ENCODE results near the gene TESMIN. TPM values are rescaled to one million over a fixed set of nuclear protein-coding genes. Genes with fewer than 3 reads are reported as not detected.
A peak's percentile ranks its signal among the peaks of the same experiment; 100 is the strongest.

TESMIN gene
- total RNA-seq, 2 donors from 2014 or later = 0.62 to 0.93 TPM

GRCh38 chr11:68763926-68764657 is 12.8 kb upstream of the TESMIN start:
- intact Hi-C loops (cut with DNase I) = no loop called here
- DNase-seq (ENCODE audit: low spot score) = peak; percentile 19

GRCh38 chr11:68763181-68763721 is 11.9 kb upstream of the TESMIN start:
- intact Hi-C loops (cut with DNase I) = no loop called here

GRCh38 chr11:68762481-68762880 is 11.2 kb upstream of the TESMIN start:
- DNase-seq (ENCODE audit: low spot score) = no peak
- intact Hi-C loops (cut with DNase I) = no loop called here

More at GRCh38 chr11:68763181-68763721, 11.9 kb upstream of the TESMIN start:
- DNase-seq (ENCODE audit: low spot score) = peak; percentile 56

GRCh38 chr11:68761801-68762200 is 10.5 kb upstream of the TESMIN start:
- intact Hi-C loops (cut with DNase I) = no loop called here
- no peak for DNase-seq (ENCODE audit: low spot score)

- intact Hi-C loops (cut with DNase I) = no loop called here
- DNase-seq (ENCODE audit: low spot score) = no peak
Measured at GRCh38 chr11:68759991-68760390, 8.7 kb upstream of the TESMIN start.

- intact Hi-C loops (cut with DNase I) = no loop called here
- DNase-seq (ENCODE audit: low spot score) = no peak
Measured at GRCh38 chr11:68757711-68758110, 6.4 kb upstream of the TESMIN start.

GRCh38 chr11:68756171-68756766 is 4.9 kb upstream of the TESMIN start:
- intact Hi-C loops (cut with DNase I) = no loop called here
- DNase-seq (ENCODE audit: low spot score) = no peak

GRCh38 chr11:68753300-68753699 is 2.0 kb upstream of the TESMIN start:
- no peak for DNase-seq (ENCODE audit: low spot score)
- intact Hi-C loops (cut with DNase I) = no loop called here

GRCh38 chr11:68751004-68751325 is 355 bp downstream of the TESMIN start:
- DNase-seq (ENCODE audit: low spot score) = no peak
- intact Hi-C loops (cut with DNase I) = no loop called here

GRCh38 chr11:68750195-68751003 is 921 bp downstream of the TESMIN start:
- intact Hi-C loops (cut with DNase I) = no loop called here
- DNase-seq (ENCODE audit: low spot score) = no peak

- intact Hi-C loops (cut with DNase I) = no loop called here
- no peak for DNase-seq (ENCODE audit: low spot score)
Measured at GRCh38 chr11:68749229-68750123, 1.8 kb downstream of the TESMIN start.

GRCh38 chr11:68748061-68748460 is 3.3 kb downstream of the TESMIN start:
- DNase-seq (ENCODE audit: low spot score) = no peak
- intact Hi-C loops (cut with DNase I) = no loop called here

GRCh38 chr11:68743539-68743938 is 7.8 kb downstream of the TESMIN start:
- intact Hi-C loops (cut with DNase I) = no loop called here

GRCh38 chr11:68741463-68741862 is 9.9 kb downstream of the TESMIN start:
- DNase-seq (ENCODE audit: low spot score) = no peak
- intact Hi-C loops (cut with DNase I) = no loop called here

More at GRCh38 chr11:68743539-68743938, 7.8 kb downstream of the TESMIN start:
- no peak for DNase-seq (ENCODE audit: low spot score)

- intact Hi-C loops (cut with DNase I) = no loop called here
- no peak for DNase-seq (ENCODE audit: low spot score)
Measured at GRCh38 chr11:68735646-68736045, 15.7 kb downstream of the TESMIN start.

- no peak for DNase-seq (ENCODE audit: low spot score)
- intact Hi-C loops (cut with DNase I) = no loop called here
Measured at GRCh38 chr11:68735125-68735524, 16.2 kb downstream of the TESMIN start.

GRCh38 chr11:68734111-68734510 is 17.2 kb downstream of the TESMIN start:
- no peak for DNase-seq (ENCODE audit: low spot score)
- intact Hi-C loops (cut with DNase I) = no loop called here

- intact Hi-C loops (cut with DNase I) = no loop called here
- no peak for DNase-seq (ENCODE audit: low spot score)
Measured at GRCh38 chr11:68727783-68728182, 23.5 kb downstream of the TESMIN start.

GRCh38 chr11:68724293-68724692 is 27.0 kb downstream of the TESMIN start:
- DNase-seq (ENCODE audit: low spot score) = no peak
- intact Hi-C loops (cut with DNase I) = no loop called here

All from posterior vena cava (tissue), 2 donors.